ENCODE results near the gene ZC3H12D. TPM values are rescaled to one million over a fixed set of nuclear protein-coding genes. Genes with fewer than 3 reads are reported as not detected.
"Not testable (repeated sequence)": the region's sequence is repeated elsewhere in the genome, so short reads cannot be mapped to it uniquely, and the experiment has no call there.

ZC3H12D gene
- total RNA-seq, 4 donors from 2014 or later, result 0.63 to 5.8 (median 0.87) TPM

- TF ChIP-seq POLR2AphosphoS5 (IDR thresholded peaks at IDR 0.05) (no peak), CTCF (IDR thresholded peaks at IDR 0.05) (no peak), EP300 (IDR thresholded peaks at IDR 0.05) (no peak), POLR2A (IDR thresholded peaks at IDR 0.05; ENCODE audit: low read depth) (no peak)
- H3K36me3 ChIP-seq, result peaks cover 0 to 5% (median 0%) of the 10 kb centered on the region in 4 donors
- 95% methylated on average over 2 of the region's 2 CpGs for WGBS
- H3K4me3 ChIP-seq, result no peak overlapping the region
- intact Hi-C loops (cut with DNase I), result no loop called here
- no peak for DNase-seq (ENCODE audit: extremely low spot score)
- peaks cover 0 to 10% (median 0%) of the 10 kb centered on the region in 4 donors for H3K27me3 ChIP-seq
- H3K4me1 ChIP-seq, result peaks cover 0 to 12% (median 5%) of the 10 kb centered on the region in 4 donors
- no peaks in the 10 kb centered on the region for H3K9me3 ChIP-seq
- H3K27ac ChIP-seq (replicated peaks in 1 of 4), result no peak overlapping the region
Observed at GRCh38 chr6:149470948-149471347, 13.9 kb downstream of the ZC3H12D start.

GRCh38 chr6:149468179-149468578 lies 16.6 kb downstream of the ZC3H12D start:
- Histone ChIP-seq H3K36me3 (no peaks in the 10 kb centered on the region), H3K4me1 (peaks cover 6 to 23% (median 22%) of the 10 kb centered on the region in 4 donors), H3K27ac (replicated peaks in 1 of 4) (no peak overlapping the region), H3K9me3 (no peaks in the 10 kb centered on the region), H3K4me3 (no peak overlapping the region), H3K27me3 (peaks cover 0 to 5% (median 0%) of the 10 kb centered on the region in 4 donors)
- TF ChIP-seq POLR2AphosphoS5 (IDR thresholded peaks at IDR 0.05) (no peak), POLR2A (IDR thresholded peaks at IDR 0.05; ENCODE audit: low read depth) (no peak), EP300 (IDR thresholded peaks at IDR 0.05) (no peak), CTCF (IDR thresholded peaks at IDR 0.05) (no peak)
- DNase-seq (ENCODE audit: extremely low spot score), result no peak
- intact Hi-C loops (cut with DNase I), result no loop called here
- WGBS, result 79% methylated on average over 2 of the region's 2 CpGs

- H3K27ac ChIP-seq (replicated peaks in 1 of 4), result no peak overlapping the region
- no peaks in the 10 kb centered on the region for H3K9me3 ChIP-seq
- peaks cover 0 to 25% (median 22%) of the 10 kb centered on the region in 4 donors for H3K4me1 ChIP-seq
- H3K4me3 ChIP-seq, result no peak overlapping the region
- intact Hi-C loops (cut with DNase I), result no loop called here
- peaks cover 0 to 5% (median 0%) of the 10 kb centered on the region in 4 donors for H3K27me3 ChIP-seq
- WGBS, result 86% methylated on average over 4 of the region's 4 CpGs
- no peak for DNase-seq (ENCODE audit: extremely low spot score)
- no peaks in the 10 kb centered on the region for H3K36me3 ChIP-seq
- TF ChIP-seq POLR2AphosphoS5 (IDR thresholded peaks at IDR 0.05), result no peak
- no peak for TF ChIP-seq EP300 (IDR thresholded peaks at IDR 0.05)
- no peak for TF ChIP-seq POLR2A (IDR thresholded peaks at IDR 0.05; ENCODE audit: low read depth)
- no peak for TF ChIP-seq CTCF (IDR thresholded peaks at IDR 0.05)
Observed at GRCh38 chr6:149467265-149467664, 17.5 kb downstream of the ZC3H12D start.

- TF ChIP-seq EP300 (IDR thresholded peaks at IDR 0.05) (no peak), CTCF (IDR thresholded peaks at IDR 0.05) (no peak)
- intact Hi-C loops (cut with DNase I), result no loop called here
- H3K9me3 ChIP-seq, result no peaks in the 10 kb centered on the region
- peak overlapping the region in 2 of 4 donors; percentile 43 to 47 for H3K27ac ChIP-seq (replicated peaks in 1 of 4)
- peaks cover 0 to 25% (median 22%) of the 10 kb centered on the region in 4 donors for H3K4me1 ChIP-seq
- peaks cover 0 to 5% (median 0%) of the 10 kb centered on the region in 4 donors for H3K27me3 ChIP-seq
- H3K4me3 ChIP-seq, result no peak overlapping the region
- no peaks in the 10 kb centered on the region for H3K36me3 ChIP-seq
- WGBS, result 40% methylated on average over 8 of the region's 8 CpGs
- no peak for DNase-seq (ENCODE audit: extremely low spot score)
Observed at GRCh38 chr6:149464411-149464810, 20.4 kb downstream of the ZC3H12D start.

GRCh38 chr6:149463781-149464180 lies 21.0 kb downstream of the ZC3H12D start:
- peaks cover 0 to 4% (median 0%) of the 10 kb centered on the region in 4 donors for H3K27me3 ChIP-seq
- H3K27ac ChIP-seq (replicated peaks in 1 of 4), result peak overlapping the region in 2 of 4 donors; percentile 43 to 47
- intact Hi-C loops (cut with DNase I), result no loop called here
- no peak overlapping the region for H3K4me3 ChIP-seq
- peaks cover 0 to 25% (median 22%) of the 10 kb centered on the region in 4 donors for H3K4me1 ChIP-seq
- WGBS, result 39% methylated on average over 4 of the region's 4 CpGs
- H3K36me3 ChIP-seq, result no peaks in the 10 kb centered on the region
- no peak for DNase-seq (ENCODE audit: extremely low spot score)
- no peaks in the 10 kb centered on the region for H3K9me3 ChIP-seq
- TF ChIP-seq POLR2AphosphoS5 (IDR thresholded peaks at IDR 0.05) (peak in 1 of 2 donors; percentile 17), POLR2A (IDR thresholded peaks at IDR 0.05; ENCODE audit: low read depth) (no peak), EP300 (IDR thresholded peaks at IDR 0.05) (no peak), CTCF (IDR thresholded peaks at IDR 0.05) (no peak)

- H3K36me3 ChIP-seq; H3K9me3 ChIP-seq; H3K27ac ChIP-seq (replicated peaks in 1 of 4); H3K27me3 ChIP-seq; intact Hi-C loops (cut with DNase I); DNase-seq (ENCODE audit: extremely low spot score); H3K4me3 ChIP-seq: not testable (repeated sequence)
- 82% methylated on average over 7 of the region's 7 CpGs for WGBS
- H3K4me1 ChIP-seq, result peaks cover 4 to 31% (median 21%) of the 10 kb centered on the region in 4 donors
Observed at GRCh38 chr6:149462712-149463111, 22.1 kb downstream of the ZC3H12D start.
